ENCODE results near the gene NTM. TPM values are rescaled to one million over a fixed set of nuclear protein-coding genes. Genes with fewer than 3 reads are reported as not detected.

Gene NTM
- total RNA-seq, 4 donors from 2014 or later = 1.4 to 5.7 TPM; not detected in 2

- Histone ChIP-seq H3K9me3 (no peaks in the 10 kb centered on the region), H3K4me1 (no peaks in the 10 kb centered on the region), H3K27ac (no peak overlapping the region), H3K27me3 (no peaks in the 10 kb centered on the region), H3K36me3 (no peaks in the 10 kb centered on the region), H3K4me3 (no peak overlapping the region)
- TF ChIP-seq POLR2A (IDR thresholded peaks at IDR 0.05) = no peak
- TF ChIP-seq CTCF (IDR thresholded peaks at IDR 0.05) = no peak
- intact Hi-C loops (cut with DNase I; ENCODE audit: low total_unique reads) = no loop called here
- DNase-seq = no peak
These were observed 274.8 kb downstream of the NTM start for GRCh38 chr11:131645237-131645636.

- TF ChIP-seq POLR2A (IDR thresholded peaks at IDR 0.05) (no peak), CTCF (IDR thresholded peaks at IDR 0.05) (no peak)
- no peaks in the 10 kb centered on the region for H3K27me3 ChIP-seq
- no peak overlapping the region for H3K4me3 ChIP-seq
- H3K27ac ChIP-seq = no peak overlapping the region
- no peak for DNase-seq
- H3K36me3 ChIP-seq = no peaks in the 10 kb centered on the region
- no peaks in the 10 kb centered on the region for H3K4me1 ChIP-seq
- H3K9me3 ChIP-seq = no peaks in the 10 kb centered on the region
- intact Hi-C loops (cut with DNase I; ENCODE audit: low total_unique reads) = no loop called here
These were observed 279.4 kb downstream of the NTM start for GRCh38 chr11:131649856-131650255.

- no peaks in the 10 kb centered on the region for H3K9me3 ChIP-seq
- TF ChIP-seq POLR2A (IDR thresholded peaks at IDR 0.05) (no peak), CTCF (IDR thresholded peaks at IDR 0.05) (no peak)
- H3K4me3 ChIP-seq = no peak overlapping the region
- H3K4me1 ChIP-seq = no peaks in the 10 kb centered on the region
- no peak overlapping the region for H3K27ac ChIP-seq
- H3K27me3 ChIP-seq = no peaks in the 10 kb centered on the region
- intact Hi-C loops (cut with DNase I; ENCODE audit: low total_unique reads) = no loop called here
- H3K36me3 ChIP-seq = no peaks in the 10 kb centered on the region
- no peak for DNase-seq
These were observed 281.8 kb downstream of the NTM start for GRCh38 chr11:131652231-131652630.

- H3K4me3 ChIP-seq = no peak overlapping the region
- no peaks in the 10 kb centered on the region for H3K9me3 ChIP-seq
- intact Hi-C loops (cut with DNase I; ENCODE audit: low total_unique reads) = no loop called here
- H3K4me1 ChIP-seq = no peaks in the 10 kb centered on the region
- no peak overlapping the region for H3K27ac ChIP-seq
- no peaks in the 10 kb centered on the region for H3K27me3 ChIP-seq
- no peak for DNase-seq
- H3K36me3 ChIP-seq = no peaks in the 10 kb centered on the region
- no peak for TF ChIP-seq CTCF (IDR thresholded peaks at IDR 0.05)
- TF ChIP-seq POLR2A (IDR thresholded peaks at IDR 0.05) = no peak
These were observed 282.8 kb downstream of the NTM start for GRCh38 chr11:131653260-131653659.

GRCh38 chr11:131654849-131655248, 284.4 kb downstream of the NTM start:
- H3K4me3 ChIP-seq = no peak overlapping the region
- no peak for DNase-seq
- H3K4me1 ChIP-seq = no peaks in the 10 kb centered on the region
- no peak overlapping the region for H3K27ac ChIP-seq
- H3K9me3 ChIP-seq = no peaks in the 10 kb centered on the region
- no peaks in the 10 kb centered on the region for H3K36me3 ChIP-seq
- intact Hi-C loops (cut with DNase I; ENCODE audit: low total_unique reads) = no loop called here
- no peaks in the 10 kb centered on the region for H3K27me3 ChIP-seq
- TF ChIP-seq CTCF (IDR thresholded peaks at IDR 0.05) (no peak), POLR2A (IDR thresholded peaks at IDR 0.05) (no peak)

All from uterus (tissue), 4 donors.